Subcutaneous adipose tissue (tissue), 4 donors: ENCODE data around the gene DSG2. TPM values are rescaled to one million over a fixed set of nuclear protein-coding genes. Genes with fewer than 3 reads are reported as not detected.

Experiments used
- CTCF ChIP-seq: fragments of 450-650 bp; IDR thresholded peaks from one replicate; pipeline ENCODE4 v1.5.1; 2016; ENCODE audit warnings: low read depth, mild to moderate bottlenecking, control low read depth, antibody characterized with exemption, moderate library complexity
- total RNA-seq, 4 donors: library from RNA; depleted of rRNA; stranded (reverse); fragments of >200 nt; gene quantifications; one replicate each; pipeline ENCODE4 v1.1.0, GENCODE V29; 2016

DSG2 gene
- total RNA-seq, 4 donors from 2014 or later, result 10.8 to 39.9 (median 18.8) TPM

GRCh38 chr18:31572368-31572767, 74.4 kb downstream of the DSG2 start:
- no peak for TF ChIP-seq CTCF

- no peak for TF ChIP-seq CTCF
These were observed 75.1 kb downstream of the DSG2 start for GRCh38 chr18:31573051-31573450.

- TF ChIP-seq CTCF, result no peak
These were observed 76.4 kb downstream of the DSG2 start for GRCh38 chr18:31574359-31574758.

- no peak for TF ChIP-seq CTCF
These were observed 77.7 kb downstream of the DSG2 start for GRCh38 chr18:31575515-31576257.

GRCh38 chr18:31576670-31577069, 78.7 kb downstream of the DSG2 start:
- no peak for TF ChIP-seq CTCF

GRCh38 chr18:31577195-31577594, 79.2 kb downstream of the DSG2 start:
- no peak for TF ChIP-seq CTCF

- TF ChIP-seq CTCF, result no peak
These were observed 80.1 kb downstream of the DSG2 start for GRCh38 chr18:31578126-31578525.
